H1 (cell line): ENCODE data around the gene TRAF5. TPM values are rescaled to one million over a fixed set of nuclear protein-coding genes. Genes with fewer than 3 reads are reported as not detected.

Source experiments
- CTCF ChIA-PET: fragments of 300-600 bp; sonication (Branson Sonifier 250); formaldehyde crosslinking; loops from one replicate; lab custom pipeline; 2021; ENCODE audit not compliant: partially characterized antibody; lab: Charles Lee
- POLR2A ChIA-PET: fragments of 300-600 bp; sonication (Branson Sonifier 250); formaldehyde crosslinking; loops from one replicate; lab custom pipeline; 2021; ENCODE audit warnings: inconsistent platforms; ENCODE audit not compliant: partially characterized antibody; lab: Charles Lee
- DNase-seq, 2 experiments: peaks; one replicate each; pipeline versions ENCODE4 v3.0.0 to v3.0.0-alpha.2; 2010 to 2022; ENCODE audit warnings: low spot score in 2 of 2, low read depth in 1 of 2, mixed read lengths in 1 of 2
- FAIRE-seq: peaks from 2 replicates; lab custom pipeline; 2011; peaks lifted over from hg19 to GRCh38; lab: Jason Lieb, UNC
- H2AFZ ChIP-seq: 2 replicates; pipeline ENCODE4 v1.8.1; 2012; ENCODE audit warnings: low read length, inconsistent platforms
- H2AK5ac ChIP-seq: 2 replicates; pipeline ENCODE4 v1.6.1; 2013; ENCODE audit warnings: low read depth, low read length
- H2BK120ac ChIP-seq: replicated peaks from 2 replicates; pipeline ENCODE3; 2013; ENCODE audit warnings: low read depth, low read length, inconsistent platforms
- H2BK12ac ChIP-seq: 2 replicates; pipeline ENCODE4 v1.6.1; 2013; ENCODE audit warnings: low read depth, low read length
- H2BK15ac ChIP-seq: 2 replicates; pipeline ENCODE4 v1.6.1; 2013; ENCODE audit warnings: low read length
- H2BK20ac ChIP-seq: 2 replicates; pipeline ENCODE4 v1.6.1; 2013; ENCODE audit warnings: low read length
- H2BK5ac ChIP-seq: 2 replicates; pipeline ENCODE4 v1.6.1; 2013; ENCODE audit warnings: low read depth, low read length
- H3K14ac ChIP-seq: 2 replicates; pipeline ENCODE4 v1.6.1; 2013; ENCODE audit warnings: inconsistent platforms; ENCODE audit not compliant: insufficient read length
- H3K18ac ChIP-seq: 2 replicates; pipeline ENCODE4 v1.6.1; 2013; ENCODE audit warnings: low read length; ENCODE audit errors: extremely low read depth
- H3K23ac ChIP-seq: 2 replicates; pipeline ENCODE4 v1.6.1; 2013; ENCODE audit warnings: inconsistent platforms; ENCODE audit not compliant: insufficient read length
- H3K23me2 ChIP-seq: 2 replicates; pipeline ENCODE4 v1.6.1; 2013; ENCODE audit warnings: low read depth, low read length
- H3K27ac ChIP-seq: 2 replicates; pipeline ENCODE4 v1.6.1; 2011; ENCODE audit warnings: low read depth, low read length, inconsistent platforms
- H3K27me3 ChIP-seq, 4 experiments: replicated peaks in 1 of 4; 1 replicate in 1 of 4; 2 replicates in 3 of 4; pipeline versions ENCODE4 v1.6.1 to v1.8.1; 2011 to 2013; ENCODE audit warnings: low read length in 3 of 4, mild to moderate bottlenecking in 3 of 4, inconsistent platforms in 2 of 4, mixed read lengths in 2 of 4, moderate library complexity in 1 of 4; ENCODE audit not compliant: control insufficient read depth in 3 of 4, insufficient read depth in 3 of 4; ENCODE audit errors: extremely low read depth in 1 of 4
- H3K36me3 ChIP-seq, 4 experiments: 2 replicates each; pipeline versions ENCODE4 v1.6.1 to v1.8.1; 2011 to 2013; ENCODE audit warnings: mild to moderate bottlenecking in 4 of 4, low read length in 3 of 4, moderate library complexity in 2 of 4, control low read depth in 1 of 4, inconsistent platforms in 1 of 4; ENCODE audit not compliant: insufficient read depth in 4 of 4, control insufficient read depth in 2 of 4
- H3K4ac ChIP-seq: replicated peaks from 2 replicates; pipeline ENCODE3; 2013; ENCODE audit warnings: low read length, low read depth, mixed read lengths, inconsistent platforms; ENCODE audit not compliant: insufficient read length
- H3K4me1 ChIP-seq, 4 experiments: replicated peaks in 1 of 4; 1 replicate in 1 of 4; 2 replicates in 3 of 4; pipeline versions ENCODE4 v1.6.1 to v1.8.1; 2011 to 2013; ENCODE audit warnings: low read length in 3 of 4, inconsistent platforms in 2 of 4, mixed read lengths in 1 of 4; ENCODE audit not compliant: insufficient read depth in 4 of 4, control insufficient read depth in 3 of 4
- H3K4me2 ChIP-seq, 2 experiments: 2 replicates each; pipeline versions ENCODE4 v1.6.1 to v1.8.1; 2011 to 2013; ENCODE audit warnings: low read depth in 2 of 2, low read length in 2 of 2, control low read depth in 1 of 2, inconsistent platforms in 1 of 2, mild to moderate bottlenecking in 1 of 2; ENCODE audit not compliant: insufficient read depth in 1 of 2
- H3K4me3 ChIP-seq, 4 experiments: fragments of 200-600, 300-600 bp in 1 of 4; sonication (generic), shearing (Covaris generic), sonication (Bioruptor Twin) in 1 of 4; 2 replicates each; pipeline versions ENCODE4 v1.5.1 to v1.8.1; 2011 to 2016; ENCODE audit warnings: low read length in 4 of 4, low read depth in 3 of 4, control low read depth in 2 of 4, inconsistent platforms in 2 of 4, mild to moderate bottlenecking in 2 of 4, mixed read lengths in 1 of 4, moderate library complexity in 1 of 4; ENCODE audit not compliant: insufficient read depth in 2 of 4; ENCODE audit errors: extremely low read depth in 1 of 4
- H3K56ac ChIP-seq: replicated peaks from 2 replicates; pipeline ENCODE3; 2013; ENCODE audit warnings: low read depth, mild to moderate bottlenecking, mixed read lengths, low read length, inconsistent platforms; ENCODE audit not compliant: insufficient read length
- H3K79me1 ChIP-seq: 2 replicates; pipeline ENCODE4 v1.6.1; 2013; ENCODE audit warnings: low read depth, low read length, control low read depth
- H3K79me2 ChIP-seq, 2 experiments: 2 replicates each; pipeline versions ENCODE4 v1.6.1 to v1.8.1; 2012 to 2013; ENCODE audit warnings: low read length in 2 of 2, mild to moderate bottlenecking in 2 of 2, inconsistent platforms in 1 of 2; ENCODE audit not compliant: insufficient read depth in 2 of 2, control insufficient read depth in 1 of 2
- H3K9ac ChIP-seq, 4 experiments: replicated peaks in 1 of 4; 1 replicate in 1 of 4; 2 replicates in 3 of 4; pipeline versions ENCODE4 v1.6.1 to v1.8.1; 2011 to 2013; ENCODE audit warnings: low read depth in 3 of 4, low read length in 3 of 4, control low read depth in 2 of 4, mild to moderate bottlenecking in 2 of 4, moderate library complexity in 2 of 4, inconsistent platforms in 1 of 4; ENCODE audit errors: extremely low read depth in 1 of 4
- H3K9me3 ChIP-seq, 2 experiments: 2 replicates each; pipeline versions ENCODE4 v1.6.1 to v1.8.1; 2012 to 2013; ENCODE audit warnings: mild to moderate bottlenecking in 2 of 2, moderate library complexity in 2 of 2, control low read depth in 1 of 2, inconsistent platforms in 1 of 2, low read depth in 1 of 2, low read length in 1 of 2, mixed read lengths in 1 of 2; ENCODE audit not compliant: insufficient read depth in 2 of 2
- H4K20me1 ChIP-seq, 2 experiments: replicated peaks in 1 of 2; 2 replicates each; pipeline versions ENCODE3 to v1.8.1; 2011 to 2013; ENCODE audit warnings: inconsistent platforms in 2 of 2, low read length in 2 of 2, mild to moderate bottlenecking in 1 of 2; ENCODE audit not compliant: insufficient read depth in 2 of 2, control insufficient read depth in 1 of 2
- H4K5ac ChIP-seq: 2 replicates; pipeline ENCODE4 v1.6.1; 2013; ENCODE audit warnings: low read length, low read depth, mixed read lengths, inconsistent platforms; ENCODE audit not compliant: insufficient read length
- H4K8ac ChIP-seq: 2 replicates; pipeline ENCODE4 v1.8.0; 2013; ENCODE audit warnings: mild to moderate bottlenecking, moderate library complexity, low read length, inconsistent platforms; ENCODE audit not compliant: insufficient read depth; ENCODE audit errors: extremely low read depth
- H4K91ac ChIP-seq: replicated peaks from 2 replicates; pipeline ENCODE3; 2013; ENCODE audit warnings: low read length, mixed read lengths, inconsistent platforms; ENCODE audit not compliant: insufficient read length
- WGBS, 2 experiments: shearing (Covaris generic) in 1 of 2; methylation state at CpG; one replicate each; pipeline versions ENCODE4 v1.1.6 to v1.1.7; 2013 to 2015; ENCODE audit warnings: low lambda C conversion rate in 2 of 2, mixed read lengths in 2 of 2, inconsistent platforms in 1 of 2, low coverage in 1 of 2, missing lambda C conversion rate in 1 of 2; ENCODE audit not compliant: insufficient replicate concordance in 2 of 2, insufficient coverage in 1 of 2, insufficient read length in 1 of 2; ENCODE audit errors: extremely low coverage in 1 of 2, missing lambda C conversion rate in 1 of 2; 5-methylcytosine and 5-hydroxymethylcytosine counted together
- polyA plus RNA-seq, 7 experiments: library from polyadenylated mRNA; depleted of rRNA in 3 of 7; stranded (reverse) in 5 of 7; unstranded in 2 of 7; fragments of >200 nt in 5 of 7; fragments of 200-250 nt in 2 of 7; gene quantifications; 1 replicate in 5 of 7; 2 replicates in 1 of 7; 4 replicates in 1 of 7; pipeline versions ENCODE4 v1.2.1 to v1.2.3, GENCODE V29; 2011 to 2013; ENCODE audit warnings: missing spikeins in 2 of 7, mixed read lengths in 2 of 7
- total RNA-seq: library from RNA; stranded (reverse); fragmentation: NEBNext Ultra II Directional; extraction: Animal tissue kit (Norgen Biotek cat#: 25700); gene quantifications from 2 replicates; pipeline ENCODE4 v1.2.1, GENCODE V29; 2021

TRAF5 gene
- total and polyA plus RNA-seq, 2 of the 8 experiments (the other 6 are each of a cell fraction or from before 2014, with no cell fraction given): 13.0 to 17.1 TPM

GRCh38 chr1:211324992-211325775 is 1.4 kb upstream of the TRAF5 start:
- 83% methylated on average over 12 of the region's 12 CpGs; no CpG with 5 or more reads in 1 of the 2 experiments for WGBS, 2 experiments
- H2BK12ac ChIP-seq: no peak overlapping the region

More at GRCh38 chr1:211324992-211325775, 1.4 kb upstream of the TRAF5 start:
- Histone ChIP-seq H2AFZ (no peak overlapping the region), H3K9me3 (no peaks in the 10 kb centered on the region), H3K27me3 (peaks cover 0 to 7% (median 4%) of the 10 kb centered on the region in 4 experiments; a peak in 5 of 7 replicates), H4K91ac (no peak overlapping the region), H2BK20ac (no peak overlapping the region), H3K4me2 (no peak overlapping the region), H4K20me1 (peaks cover 0 to 5% of the 10 kb centered on the region in 2 experiments), H3K56ac (no peak overlapping the region), H3K79me2 (peaks cover 0 to 30% of the 10 kb centered on the region in 2 experiments; a peak in 2 of 4 replicates), H3K4me1 (peaks cover 8 to 21% (median 16%) of the 10 kb centered on the region in 4 experiments; a peak in 6 of 7 replicates), H3K9ac (no peak overlapping the region), H3K23me2 (peaks cover 5% of the 10 kb centered on the region), H3K36me3 (no peaks in the 10 kb centered on the region), H2BK120ac (no peak overlapping the region), H3K18ac (no peak overlapping the region), H4K8ac (no peak overlapping the region), H2BK5ac (no peak overlapping the region), H2BK15ac (no peak overlapping the region), H3K4ac (no peak overlapping the region), H3K23ac (no peak overlapping the region), H3K27ac (no peak overlapping the region), H3K14ac (no peak overlapping the region), H4K5ac (no peak overlapping the region), H3K79me1 (peaks cover 15% of the 10 kb centered on the region), H2AK5ac (no peak overlapping the region), H3K4me3 (no peak overlapping the region)
- POLR2A ChIA-PET: interaction anchor here (0.6 kb wide), 1 partner anchor 520 kb away, joined by 3 read pairs; no protein-coding TSS in a partner anchor
- DNase-seq (peak in 1 of 2 experiments; percentile 41), FAIRE-seq (no peak)
- CTCF ChIA-PET: interaction anchor here (1.0 to 4.6 kb wide), 13 partner anchors 10 to 198 kb away, joined by 3 to 36 read pairs (median 4); no protein-coding TSS in a partner anchor
